H1 (cell line): Measurements from ENCODE around the gene CCDC138. TPM values are rescaled to one million over a fixed set of nuclear protein-coding genes. Genes with fewer than 3 reads are reported as not detected.

Experiments used
- CTCF ChIA-PET: fragments of 300-600 bp; sonication (Branson Sonifier 250); formaldehyde crosslinking; loops from one replicate; lab custom pipeline; 2021; ENCODE audit not compliant: partially characterized antibody; lab: Charles Lee
- POLR2A ChIA-PET: fragments of 300-600 bp; sonication (Branson Sonifier 250); formaldehyde crosslinking; loops from one replicate; lab custom pipeline; 2021; ENCODE audit warnings: inconsistent platforms; ENCODE audit not compliant: partially characterized antibody; lab: Charles Lee
- DNase-seq, 2 experiments: peaks; one replicate each; pipeline versions ENCODE4 v3.0.0 to v3.0.0-alpha.2; 2010 to 2022; ENCODE audit warnings: low spot score in 2 of 2, low read depth in 1 of 2, mixed read lengths in 1 of 2
- FAIRE-seq: peaks from 2 replicates; lab custom pipeline; 2011; peaks lifted over from hg19 to GRCh38; lab: Jason Lieb, UNC
- H2AFZ ChIP-seq: 2 replicates; pipeline ENCODE4 v1.8.1; 2012; ENCODE audit warnings: low read length, inconsistent platforms
- H2AK5ac ChIP-seq: 2 replicates; pipeline ENCODE4 v1.6.1; 2013; ENCODE audit warnings: low read depth, low read length
- H2BK120ac ChIP-seq: replicated peaks from 2 replicates; pipeline ENCODE3; 2013; ENCODE audit warnings: low read depth, low read length, inconsistent platforms
- H2BK12ac ChIP-seq: 2 replicates; pipeline ENCODE4 v1.6.1; 2013; ENCODE audit warnings: low read depth, low read length
- H2BK15ac ChIP-seq: 2 replicates; pipeline ENCODE4 v1.6.1; 2013; ENCODE audit warnings: low read length
- H2BK20ac ChIP-seq: 2 replicates; pipeline ENCODE4 v1.6.1; 2013; ENCODE audit warnings: low read length
- H2BK5ac ChIP-seq: 2 replicates; pipeline ENCODE4 v1.6.1; 2013; ENCODE audit warnings: low read depth, low read length
- H3K14ac ChIP-seq: 2 replicates; pipeline ENCODE4 v1.6.1; 2013; ENCODE audit warnings: inconsistent platforms; ENCODE audit not compliant: insufficient read length
- H3K18ac ChIP-seq: 2 replicates; pipeline ENCODE4 v1.6.1; 2013; ENCODE audit warnings: low read length; ENCODE audit errors: extremely low read depth
- H3K23ac ChIP-seq: 2 replicates; pipeline ENCODE4 v1.6.1; 2013; ENCODE audit warnings: inconsistent platforms; ENCODE audit not compliant: insufficient read length
- H3K23me2 ChIP-seq: 2 replicates; pipeline ENCODE4 v1.6.1; 2013; ENCODE audit warnings: low read depth, low read length
- H3K27ac ChIP-seq: 2 replicates; pipeline ENCODE4 v1.6.1; 2011; ENCODE audit warnings: low read depth, low read length, inconsistent platforms
- H3K27me3 ChIP-seq, 4 experiments: replicated peaks in 1 of 4; 1 replicate in 1 of 4; 2 replicates in 3 of 4; pipeline versions ENCODE4 v1.6.1 to v1.8.1; 2011 to 2013; ENCODE audit warnings: low read length in 3 of 4, mild to moderate bottlenecking in 3 of 4, inconsistent platforms in 2 of 4, mixed read lengths in 2 of 4, moderate library complexity in 1 of 4; ENCODE audit not compliant: control insufficient read depth in 3 of 4, insufficient read depth in 3 of 4; ENCODE audit errors: extremely low read depth in 1 of 4
- H3K36me3 ChIP-seq, 4 experiments: 2 replicates each; pipeline versions ENCODE4 v1.6.1 to v1.8.1; 2011 to 2013; ENCODE audit warnings: mild to moderate bottlenecking in 4 of 4, low read length in 3 of 4, moderate library complexity in 2 of 4, control low read depth in 1 of 4, inconsistent platforms in 1 of 4; ENCODE audit not compliant: insufficient read depth in 4 of 4, control insufficient read depth in 2 of 4
- H3K4ac ChIP-seq: replicated peaks from 2 replicates; pipeline ENCODE3; 2013; ENCODE audit warnings: low read length, low read depth, mixed read lengths, inconsistent platforms; ENCODE audit not compliant: insufficient read length
- H3K4me1 ChIP-seq, 4 experiments: replicated peaks in 1 of 4; 1 replicate in 1 of 4; 2 replicates in 3 of 4; pipeline versions ENCODE4 v1.6.1 to v1.8.1; 2011 to 2013; ENCODE audit warnings: low read length in 3 of 4, inconsistent platforms in 2 of 4, mixed read lengths in 1 of 4; ENCODE audit not compliant: insufficient read depth in 4 of 4, control insufficient read depth in 3 of 4
- H3K4me2 ChIP-seq, 2 experiments: 2 replicates each; pipeline versions ENCODE4 v1.6.1 to v1.8.1; 2011 to 2013; ENCODE audit warnings: low read depth in 2 of 2, low read length in 2 of 2, control low read depth in 1 of 2, inconsistent platforms in 1 of 2, mild to moderate bottlenecking in 1 of 2; ENCODE audit not compliant: insufficient read depth in 1 of 2
- H3K4me3 ChIP-seq, 4 experiments: fragments of 200-600, 300-600 bp in 1 of 4; sonication (generic), shearing (Covaris generic), sonication (Bioruptor Twin) in 1 of 4; 2 replicates each; pipeline versions ENCODE4 v1.5.1 to v1.8.1; 2011 to 2016; ENCODE audit warnings: low read length in 4 of 4, low read depth in 3 of 4, control low read depth in 2 of 4, inconsistent platforms in 2 of 4, mild to moderate bottlenecking in 2 of 4, mixed read lengths in 1 of 4, moderate library complexity in 1 of 4; ENCODE audit not compliant: insufficient read depth in 2 of 4; ENCODE audit errors: extremely low read depth in 1 of 4
- H3K56ac ChIP-seq: replicated peaks from 2 replicates; pipeline ENCODE3; 2013; ENCODE audit warnings: low read depth, mild to moderate bottlenecking, mixed read lengths, low read length, inconsistent platforms; ENCODE audit not compliant: insufficient read length
- H3K79me1 ChIP-seq: 2 replicates; pipeline ENCODE4 v1.6.1; 2013; ENCODE audit warnings: low read depth, low read length, control low read depth
- H3K79me2 ChIP-seq, 2 experiments: 2 replicates each; pipeline versions ENCODE4 v1.6.1 to v1.8.1; 2012 to 2013; ENCODE audit warnings: low read length in 2 of 2, mild to moderate bottlenecking in 2 of 2, inconsistent platforms in 1 of 2; ENCODE audit not compliant: insufficient read depth in 2 of 2, control insufficient read depth in 1 of 2
- H3K9ac ChIP-seq, 4 experiments: replicated peaks in 1 of 4; 1 replicate in 1 of 4; 2 replicates in 3 of 4; pipeline versions ENCODE4 v1.6.1 to v1.8.1; 2011 to 2013; ENCODE audit warnings: low read depth in 3 of 4, low read length in 3 of 4, control low read depth in 2 of 4, mild to moderate bottlenecking in 2 of 4, moderate library complexity in 2 of 4, inconsistent platforms in 1 of 4; ENCODE audit errors: extremely low read depth in 1 of 4
- H3K9me3 ChIP-seq, 2 experiments: 2 replicates each; pipeline versions ENCODE4 v1.6.1 to v1.8.1; 2012 to 2013; ENCODE audit warnings: mild to moderate bottlenecking in 2 of 2, moderate library complexity in 2 of 2, control low read depth in 1 of 2, inconsistent platforms in 1 of 2, low read depth in 1 of 2, low read length in 1 of 2, mixed read lengths in 1 of 2; ENCODE audit not compliant: insufficient read depth in 2 of 2
- H4K20me1 ChIP-seq, 2 experiments: replicated peaks in 1 of 2; 2 replicates each; pipeline versions ENCODE3 to v1.8.1; 2011 to 2013; ENCODE audit warnings: inconsistent platforms in 2 of 2, low read length in 2 of 2, mild to moderate bottlenecking in 1 of 2; ENCODE audit not compliant: insufficient read depth in 2 of 2, control insufficient read depth in 1 of 2
- H4K5ac ChIP-seq: 2 replicates; pipeline ENCODE4 v1.6.1; 2013; ENCODE audit warnings: low read length, low read depth, mixed read lengths, inconsistent platforms; ENCODE audit not compliant: insufficient read length
- H4K8ac ChIP-seq: 2 replicates; pipeline ENCODE4 v1.8.0; 2013; ENCODE audit warnings: mild to moderate bottlenecking, moderate library complexity, low read length, inconsistent platforms; ENCODE audit not compliant: insufficient read depth; ENCODE audit errors: extremely low read depth
- H4K91ac ChIP-seq: replicated peaks from 2 replicates; pipeline ENCODE3; 2013; ENCODE audit warnings: low read length, mixed read lengths, inconsistent platforms; ENCODE audit not compliant: insufficient read length
- CEBPB ChIP-seq: IDR thresholded peaks from 2 replicates; pipeline ENCODE4 v1.6.1; 2012; ENCODE audit warnings: low read depth, low read length
- RFX5 ChIP-seq: IDR thresholded peaks from 2 replicates; pipeline ENCODE4 v1.6.1; 2011; ENCODE audit warnings: low read depth, low read length, improper control_type of control experiment, borderline replicate concordance
- RNF2 ChIP-seq: fragments of 200-900, 300-1000 bp; sonication (generic); IDR thresholded peaks from 2 replicates; pipeline ENCODE4 v1.7.1; 2016; ENCODE audit warnings: borderline replicate concordance, low read depth, mild to moderate bottlenecking, antibody characterized with exemption, low read length; ENCODE audit not compliant: poor library complexity, severe bottlenecking; ENCODE audit errors: missing control alignments
- SIX5 ChIP-seq: IDR thresholded peaks from 2 replicates; pipeline ENCODE4 v1.6.1; 2011; ENCODE audit warnings: mild to moderate bottlenecking, low read depth, low read length
- YY1 ChIP-seq: IDR thresholded peaks from 2 replicates; pipeline ENCODE4 v1.6.1; 2011; ENCODE audit warnings: low read depth, mild to moderate bottlenecking, low read length
- WGBS, 2 experiments: shearing (Covaris generic) in 1 of 2; methylation state at CpG; one replicate each; pipeline versions ENCODE4 v1.1.6 to v1.1.7; 2013 to 2015; ENCODE audit warnings: low lambda C conversion rate in 2 of 2, mixed read lengths in 2 of 2, inconsistent platforms in 1 of 2, low coverage in 1 of 2, missing lambda C conversion rate in 1 of 2; ENCODE audit not compliant: insufficient replicate concordance in 2 of 2, insufficient coverage in 1 of 2, insufficient read length in 1 of 2; ENCODE audit errors: extremely low coverage in 1 of 2, missing lambda C conversion rate in 1 of 2; 5-methylcytosine and 5-hydroxymethylcytosine counted together
- polyA plus RNA-seq, 7 experiments: library from polyadenylated mRNA; depleted of rRNA in 3 of 7; stranded (reverse) in 5 of 7; unstranded in 2 of 7; fragments of >200 nt in 5 of 7; fragments of 200-250 nt in 2 of 7; gene quantifications; 1 replicate in 5 of 7; 2 replicates in 1 of 7; 4 replicates in 1 of 7; pipeline versions ENCODE4 v1.2.1 to v1.2.3, GENCODE V29; 2011 to 2013; ENCODE audit warnings: missing spikeins in 2 of 7, mixed read lengths in 2 of 7
- total RNA-seq: library from RNA; stranded (reverse); fragmentation: NEBNext Ultra II Directional; extraction: Animal tissue kit (Norgen Biotek cat#: 25700); gene quantifications from 2 replicates; pipeline ENCODE4 v1.2.1, GENCODE V29; 2021

CCDC138 gene
- total and polyA plus RNA-seq, 2 of the 8 experiments (the other 6 are each of a cell fraction or from before 2014, with no cell fraction given): 8.3 to 29.8 TPM

DNA sequence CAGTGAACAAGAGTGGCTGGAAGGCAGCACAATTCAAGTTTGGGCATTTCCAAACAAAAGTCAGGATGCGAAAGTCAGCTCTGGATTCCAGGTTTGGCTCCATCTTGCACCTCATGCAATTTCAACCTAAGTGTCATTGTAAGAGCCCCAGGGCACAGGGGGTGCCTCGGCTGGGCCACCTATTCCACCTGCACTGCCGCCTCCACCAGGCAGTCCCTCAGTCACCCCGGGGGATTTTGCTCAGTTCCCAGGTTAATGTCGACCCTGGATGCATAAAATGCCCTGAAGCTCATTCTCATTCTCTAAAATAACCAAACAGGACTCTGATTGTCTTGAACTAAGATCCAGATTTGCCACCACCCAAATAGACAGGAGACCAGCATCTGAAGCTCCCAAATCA lies 124.8 kb downstream of the CCDC138 start:
- H2BK12ac ChIP-seq: no peak overlapping the region
- no peak overlapping the region for H4K5ac ChIP-seq
- no peak overlapping the region for H2BK5ac ChIP-seq
- no peak overlapping the region for H3K23ac ChIP-seq
- H3K9me3 ChIP-seq: no peaks in the 10 kb centered on the region
- ChIA-PET POLR2A (no interaction called here), CTCF (interaction anchor here (1.3 to 3.6 kb wide), 2 partner anchors 16 to 77 kb away, joined by 5 to 15 read pairs; no protein-coding TSS in a partner anchor)
- no peaks in the 10 kb centered on the region for H3K4me1 ChIP-seq
- H2BK15ac ChIP-seq: no peak overlapping the region
- H3K4ac ChIP-seq: no peak overlapping the region
- H3K9ac ChIP-seq: no peak overlapping the region
- 83% methylated on average over 5 of the region's 5 CpGs; no CpG with 5 or more reads in 1 of the 2 experiments for WGBS, 2 experiments
- no peak overlapping the region for H3K4me3 ChIP-seq
- no peak overlapping the region for H2BK120ac ChIP-seq
- no peak overlapping the region for H3K27ac ChIP-seq
- no peaks in the 10 kb centered on the region for H3K79me2 ChIP-seq
- H3K36me3 ChIP-seq: no peaks in the 10 kb centered on the region
- H3K23me2 ChIP-seq: no peaks in the 10 kb centered on the region
- no peaks in the 10 kb centered on the region for H4K20me1 ChIP-seq
- no peak overlapping the region for H3K4me2 ChIP-seq
- no peak overlapping the region for H2AK5ac ChIP-seq
- no peak overlapping the region for H2AFZ ChIP-seq
- no peak overlapping the region for H3K18ac ChIP-seq
- H3K14ac ChIP-seq: no peak overlapping the region
- H3K27me3 ChIP-seq: no peaks in the 10 kb centered on the region
- H4K91ac ChIP-seq: no peak overlapping the region
- no peak overlapping the region for H4K8ac ChIP-seq
- H3K56ac ChIP-seq: no peak overlapping the region
- no peaks in the 10 kb centered on the region for H3K79me1 ChIP-seq
- FAIRE-seq: no peak
- no peak for DNase-seq
- H2BK20ac ChIP-seq: no peak overlapping the region
- TF ChIP-seq RNF2 (no peak), YY1 (no peak), RFX5 (no peak), SIX5 (no peak), CEBPB (no peak)
